CD14-positive monocyte (primary cell): Measurements from ENCODE around the gene PRR4. TPM values are rescaled to one million over a fixed set of nuclear protein-coding genes. Genes with fewer than 3 reads are reported as not detected.

Source experiments
- DNase-seq, 3 donors: peaks; one replicate each; pipeline ENCODE4 v3.0.0-alpha.2; 2011 to 2022
- H2AFZ ChIP-seq: 2 replicates; pipeline ENCODE4 v1.6.0; 2012; ENCODE audit warnings: mild to moderate bottlenecking, low read depth, low read length, inconsistent platforms; ENCODE audit not compliant: insufficient read depth, poor library complexity, severe bottlenecking
- H3K27ac ChIP-seq, 2 donors: 1 replicate in 1 of 2; 2 replicates in 1 of 2; pipeline ENCODE4 v1.5.1; 2012 to 2013; ENCODE audit warnings: low read length in 2 of 2, control low read depth in 1 of 2, inconsistent platforms in 1 of 2, low read depth in 1 of 2, mild to moderate bottlenecking in 1 of 2
- H3K27me3 ChIP-seq, 2 donors: one replicate each; pipeline versions ENCODE4 v1.6.0 to v1.6.1; 2011 to 2013; ENCODE audit warnings: low read length in 2 of 2; ENCODE audit not compliant: control insufficient read depth in 2 of 2, insufficient read depth in 2 of 2
- H3K36me3 ChIP-seq, 2 donors: replicated peaks in 1 of 2; 1 replicate in 1 of 2; 2 replicates in 1 of 2; pipeline versions ENCODE4 v1.5.1 to v1.6.1; 2012 to 2013; ENCODE audit warnings: low read length in 2 of 2, control low read depth in 1 of 2, inconsistent platforms in 1 of 2, mild to moderate bottlenecking in 1 of 2; ENCODE audit not compliant: insufficient read depth in 2 of 2, control insufficient read depth in 1 of 2
- H3K4me1 ChIP-seq, 2 donors: 1 replicate in 1 of 2; 2 replicates in 1 of 2; pipeline versions ENCODE4 v1.5.1 to v1.6.1; 2012 to 2013; ENCODE audit warnings: low read length in 2 of 2, control low read depth in 1 of 2, inconsistent platforms in 1 of 2, mild to moderate bottlenecking in 1 of 2, moderate library complexity in 1 of 2; ENCODE audit not compliant: insufficient read depth in 2 of 2, control insufficient read depth in 1 of 2
- H3K4me2 ChIP-seq: replicated peaks from 2 replicates; pipeline ENCODE3; 2012; ENCODE audit warnings: low read length, moderate library complexity, mild to moderate bottlenecking; ENCODE audit not compliant: poor library complexity, severe bottlenecking; ENCODE audit errors: extremely low read depth
- H3K4me3 ChIP-seq, 3 experiments: fragments of 200-600 bp in 1 of 3; sonication (generic) in 1 of 3; replicated peaks in 1 of 3; 1 replicate in 2 of 3; 2 replicates in 1 of 3; pipeline ENCODE4 v1.5.1; 2011 to 2013; ENCODE audit warnings: low read length in 3 of 3, mild to moderate bottlenecking in 3 of 3, control low read depth in 2 of 3, low read depth in 2 of 3, inconsistent platforms in 1 of 3, moderate library complexity in 1 of 3
- H3K79me2 ChIP-seq: 2 replicates; pipeline ENCODE4 v1.6.0; 2012; ENCODE audit warnings: mild to moderate bottlenecking, control low read depth, inconsistent platforms, low read length, moderate library complexity; ENCODE audit not compliant: insufficient read depth
- H3K9ac ChIP-seq: 2 replicates; pipeline ENCODE4 v1.6.0; 2017; ENCODE audit warnings: low read length, mild to moderate bottlenecking; ENCODE audit not compliant: insufficient read depth, poor library complexity, severe bottlenecking
- H3K9me3 ChIP-seq, 2 donors: replicated peaks in 1 of 2; 1 replicate in 1 of 2; 2 replicates in 1 of 2; pipeline versions ENCODE4 v1.5.1 to v1.6.1; 2012 to 2013; ENCODE audit warnings: low read length in 2 of 2, control low read depth in 1 of 2; ENCODE audit not compliant: control insufficient read depth in 1 of 2, insufficient read depth in 1 of 2
- H4K20me1 ChIP-seq: 2 replicates; pipeline ENCODE4 v1.6.0; 2012; ENCODE audit warnings: mild to moderate bottlenecking, low read length, control low read depth, moderate library complexity; ENCODE audit not compliant: insufficient read depth
- H3K27ac Mint-ChIP-seq, 7 donors: one replicate each; pipeline ENCODE4 v1.8.0; 2020; ENCODE audit warnings: mild to moderate bottlenecking in 7 of 7, mixed read lengths in 7 of 7, moderate library complexity in 6 of 7, inconsistent platforms in 2 of 7
- H3K27me3 Mint-ChIP-seq, 3 donors: one replicate each; pipeline ENCODE4 v1.8.0; 2021 to 2022; ENCODE audit warnings: low read depth in 3 of 3, mild to moderate bottlenecking in 3 of 3, mixed read lengths in 3 of 3, moderate library complexity in 3 of 3, inconsistent platforms in 1 of 3
- H3K36me3 Mint-ChIP-seq, 2 donors: one replicate each; pipeline ENCODE4 v1.8.0; 2020; ENCODE audit warnings: mixed read lengths in 2 of 2, inconsistent platforms in 1 of 2, mild to moderate bottlenecking in 1 of 2
- H3K4me1 Mint-ChIP-seq: one replicate; pipeline ENCODE4 v1.8.0; 2020; ENCODE audit warnings: mild to moderate bottlenecking, mixed read lengths
- H3K4me3 Mint-ChIP-seq, 2 donors: one replicate each; pipeline ENCODE4 v1.8.0; 2020; ENCODE audit warnings: mild to moderate bottlenecking in 2 of 2, mixed read lengths in 2 of 2, moderate library complexity in 1 of 2
- H3K9me3 Mint-ChIP-seq, 7 donors: one replicate each; pipeline ENCODE4 v1.8.0; 2020 to 2022; ENCODE audit warnings: mixed read lengths in 7 of 7, mild to moderate bottlenecking in 6 of 7, moderate library complexity in 6 of 7, inconsistent platforms in 2 of 7
- WGBS: methylation state at CpG from one replicate; pipeline ENCODE4 v1.1.5; 2013; ENCODE audit warnings: missing lambda C conversion rate; ENCODE audit not compliant: insufficient coverage; 5-methylcytosine and 5-hydroxymethylcytosine counted together
- intact Hi-C, 2 donors: fragments of 100-400 bp; cut with micrococcal nuclease; formaldehyde crosslinking; loops; one replicate each; pipeline versions ENCODE4 v1.15.0 to v1.15.1; 2023
- polyA plus RNA-seq, 3 donors: library from polyadenylated mRNA; depleted of rRNA in 1 of 3; unstranded in 2 of 3; stranded (reverse) in 1 of 3; fragments of 300-500 nt in 2 of 3; fragments of >200 nt in 1 of 3; fragmentation: Illumina TruSeq in 2 of 3; gene quantifications; 1 replicate in 2 of 3; 2 replicates in 1 of 3; pipeline ENCODE4 v1.2.3, GENCODE V29; 2012 to 2021
- TF ChIP-seq, protein P1 (sequence below): fragments of 200-600 bp; IDR thresholded peaks from one replicate; pipeline ENCODE4 v1.8.0; 2022; ENCODE audit warnings: antibody characterized with exemption, mild to moderate bottlenecking

PRR4 gene
- polyA plus RNA-seq, 3 donors, result 1.0 TPM; not detected in 2

DNA sequence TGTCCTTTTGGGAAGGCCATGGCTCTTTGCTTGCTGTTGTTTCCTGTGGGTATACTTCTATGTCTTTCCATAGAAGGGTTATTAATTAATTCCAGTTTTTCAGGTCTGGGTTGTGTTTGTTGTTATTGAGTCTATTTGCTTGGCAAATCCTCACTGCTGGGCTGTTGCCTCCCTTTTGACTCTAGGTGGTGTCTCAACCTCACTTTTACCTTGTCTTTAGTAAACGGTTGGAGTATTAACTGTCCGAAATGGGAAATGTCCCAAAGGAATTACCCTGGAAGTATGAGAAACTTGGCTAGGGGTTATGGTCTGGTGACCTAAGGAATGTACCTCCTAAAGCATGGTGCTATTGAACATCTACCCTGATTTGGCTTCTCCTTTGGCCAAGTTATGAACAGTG is 18.1 kb upstream of the PRR4 start:
- Histone ChIP-seq H4K20me1 (no peaks in the 10 kb centered on the region), H3K4me2 (no peak overlapping the region), H3K4me1 (no peaks in the 10 kb centered on the region), H3K36me3 (no peaks in the 10 kb centered on the region), H3K9me3 (no peaks in the 10 kb centered on the region), H3K79me2 (no peaks in the 10 kb centered on the region), H3K9ac (no peak overlapping the region), H3K4me3 (no peak overlapping the region), H3K27me3 (no peaks in the 10 kb centered on the region), H3K27ac (no peak overlapping the region), H2AFZ (no peak overlapping the region)
- Mint-ChIP-seq H3K27me3 (peaks cover 0 to 1% (median 0%) of the 10 kb centered on the region in 3 donors), H3K9me3 (peaks cover 0 to 5% (median 3%) of the 10 kb centered on the region in 7 donors), H3K27ac (no peak overlapping the region), H3K36me3 (no peaks in the 10 kb centered on the region), H3K4me1 (peaks cover 2% of the 10 kb centered on the region), H3K4me3 (no peak overlapping the region)
- no CpG with 5 or more reads among the region's 2 CpGs for WGBS
- no peak for DNase-seq
- intact Hi-C loops, result no loop called here
- TF ChIP-seq, protein P1, sequence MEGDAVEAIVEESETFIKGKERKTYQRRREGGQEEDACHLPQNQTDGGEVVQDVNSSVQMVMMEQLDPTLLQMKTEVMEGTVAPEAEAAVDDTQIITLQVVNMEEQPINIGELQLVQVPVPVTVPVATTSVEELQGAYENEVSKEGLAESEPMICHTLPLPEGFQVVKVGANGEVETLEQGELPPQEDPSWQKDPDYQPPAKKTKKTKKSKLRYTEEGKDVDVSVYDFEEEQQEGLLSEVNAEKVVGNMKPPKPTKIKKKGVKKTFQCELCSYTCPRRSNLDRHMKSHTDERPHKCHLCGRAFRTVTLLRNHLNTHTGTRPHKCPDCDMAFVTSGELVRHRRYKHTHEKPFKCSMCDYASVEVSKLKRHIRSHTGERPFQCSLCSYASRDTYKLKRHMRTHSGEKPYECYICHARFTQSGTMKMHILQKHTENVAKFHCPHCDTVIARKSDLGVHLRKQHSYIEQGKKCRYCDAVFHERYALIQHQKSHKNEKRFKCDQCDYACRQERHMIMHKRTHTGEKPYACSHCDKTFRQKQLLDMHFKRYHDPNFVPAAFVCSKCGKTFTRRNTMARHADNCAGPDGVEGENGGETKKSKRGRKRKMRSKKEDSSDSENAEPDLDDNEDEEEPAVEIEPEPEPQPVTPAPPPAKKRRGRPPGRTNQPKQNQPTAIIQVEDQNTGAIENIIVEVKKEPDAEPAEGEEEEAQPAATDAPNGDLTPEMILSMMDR, result no peak

GRCh38 chr12:10863512-10864218 is 14.4 kb upstream of the PRR4 start:
- Histone ChIP-seq H3K9me3 (peaks cover 10 to 11% of the 10 kb centered on the region in 2 donors), H3K79me2 (no peaks in the 10 kb centered on the region), H4K20me1 (no peaks in the 10 kb centered on the region), H3K27ac (no peak overlapping the region), H3K9ac (no peak overlapping the region), H3K4me3 (no peak overlapping the region), H3K4me1 (no peaks in the 10 kb centered on the region), H3K36me3 (no peaks in the 10 kb centered on the region), H3K27me3 (no peaks in the 10 kb centered on the region), H2AFZ (no peak overlapping the region), H3K4me2 (no peak overlapping the region)
- Mint-ChIP-seq H3K9me3 (peaks cover 8 to 19% (median 14%) of the 10 kb centered on the region in 7 donors), H3K27me3 (peaks cover 0 to 2% (median 1%) of the 10 kb centered on the region in 3 donors), H3K27ac (no peak overlapping the region), H3K36me3 (peaks cover under 1 to 2% of the 10 kb centered on the region in 2 donors), H3K4me1 (no peaks in the 10 kb centered on the region), H3K4me3 (no peak overlapping the region)
- TF ChIP-seq, protein P1, result no peak
- no CpG with 5 or more reads among the region's 2 CpGs for WGBS
- no peak for DNase-seq
- intact Hi-C loops, result no loop called here
